Adrenal gland (tissue), 5 donors: ENCODE results near the gene PPM1D.
"Not testable (repeated sequence)": the region's sequence is repeated elsewhere in the genome, so short reads cannot be mapped to it uniquely, and the experiment has no call there.

Source experiments
- POLR2A ChIP-seq, 2 donors: fragments of 450-650 bp; IDR thresholded peaks; one replicate each; pipeline ENCODE4 v1.6.1; 2017; ENCODE audit warnings: antibody characterized with exemption in 2 of 2, mild to moderate bottlenecking in 2 of 2, moderate library complexity in 1 of 2
- TF ChIP-seq, protein P1 (sequence below), 6 experiments: fragments of 450-650 bp in 4 of 6; fragments of 200-600 bp in 2 of 6; sonication (generic) in 1 of 6; IDR thresholded peaks; 1 replicate in 5 of 6; 2 replicates in 1 of 6; pipeline versions ENCODE4 v1.5.1 to v1.8.0; 2016 to 2021; ENCODE audit warnings: antibody characterized with exemption in 6 of 6, mild to moderate bottlenecking in 2 of 6, moderate library complexity in 1 of 6
- donor health status: DM: no; HTN: no; CAD: no.

DNA sequence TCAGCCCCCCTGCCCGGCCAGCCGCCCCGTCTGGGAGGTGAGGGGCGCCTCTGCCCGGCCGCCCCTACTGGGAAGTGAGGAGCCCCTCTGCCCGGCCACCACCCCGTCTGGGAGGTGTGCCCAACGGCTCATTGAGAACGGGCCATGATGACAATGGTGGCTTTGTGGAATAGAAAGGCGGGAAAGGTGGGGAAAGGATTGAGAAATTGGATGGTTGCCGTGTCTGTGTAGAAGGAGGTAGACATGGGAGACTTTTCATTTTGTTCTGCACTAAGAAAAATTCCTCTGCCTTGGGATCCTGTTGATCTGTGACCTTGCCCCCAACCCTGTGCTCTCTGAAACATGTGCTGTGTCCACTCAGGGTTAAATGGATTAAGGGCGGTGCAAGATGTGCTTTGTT, 47.7 kb upstream of the PPM1D start:
- TF ChIP-seq, protein P1, sequence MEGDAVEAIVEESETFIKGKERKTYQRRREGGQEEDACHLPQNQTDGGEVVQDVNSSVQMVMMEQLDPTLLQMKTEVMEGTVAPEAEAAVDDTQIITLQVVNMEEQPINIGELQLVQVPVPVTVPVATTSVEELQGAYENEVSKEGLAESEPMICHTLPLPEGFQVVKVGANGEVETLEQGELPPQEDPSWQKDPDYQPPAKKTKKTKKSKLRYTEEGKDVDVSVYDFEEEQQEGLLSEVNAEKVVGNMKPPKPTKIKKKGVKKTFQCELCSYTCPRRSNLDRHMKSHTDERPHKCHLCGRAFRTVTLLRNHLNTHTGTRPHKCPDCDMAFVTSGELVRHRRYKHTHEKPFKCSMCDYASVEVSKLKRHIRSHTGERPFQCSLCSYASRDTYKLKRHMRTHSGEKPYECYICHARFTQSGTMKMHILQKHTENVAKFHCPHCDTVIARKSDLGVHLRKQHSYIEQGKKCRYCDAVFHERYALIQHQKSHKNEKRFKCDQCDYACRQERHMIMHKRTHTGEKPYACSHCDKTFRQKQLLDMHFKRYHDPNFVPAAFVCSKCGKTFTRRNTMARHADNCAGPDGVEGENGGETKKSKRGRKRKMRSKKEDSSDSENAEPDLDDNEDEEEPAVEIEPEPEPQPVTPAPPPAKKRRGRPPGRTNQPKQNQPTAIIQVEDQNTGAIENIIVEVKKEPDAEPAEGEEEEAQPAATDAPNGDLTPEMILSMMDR (IDR thresholded peaks at IDR 0.05): not testable (repeated sequence)
- TF ChIP-seq POLR2A (IDR thresholded peaks at IDR 0.05): not testable (repeated sequence)
